Gastroesophageal sphincter (tissue), 2 donors: Measurements from ENCODE around the gene CLIC3.

Experiments used
- EP300 ChIP-seq: sonication (generic); formaldehyde crosslinking; IDR thresholded peaks from one replicate; pipeline ENCODE4 v1.6.1; 2017; ENCODE audit warnings: antibody characterized with exemption, mild to moderate bottlenecking
- POLR2A ChIP-seq, 2 donors: fragments of 450-650 bp; IDR thresholded peaks; one replicate each; pipeline ENCODE4 v1.6.1; 2017; ENCODE audit warnings: antibody characterized with exemption in 2 of 2, mild to moderate bottlenecking in 2 of 2, moderate library complexity in 1 of 2

DNA sequence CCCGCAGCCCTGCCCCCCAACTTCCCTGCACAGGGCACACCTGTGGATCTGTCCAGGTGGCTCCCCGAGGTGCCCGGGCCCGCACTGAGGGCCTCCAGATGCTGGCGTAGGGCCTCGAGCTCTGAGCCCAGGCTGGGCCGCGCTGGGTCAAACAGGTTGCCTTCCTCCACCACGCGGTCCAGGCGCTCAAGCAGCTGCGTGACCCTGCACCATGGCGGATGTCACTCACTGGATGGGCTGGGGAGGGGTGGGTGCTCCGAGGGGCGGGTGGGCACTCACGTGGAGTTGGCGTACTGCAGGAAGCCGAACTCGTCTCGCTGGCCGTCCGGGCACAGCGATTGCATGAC is 26.3 kb upstream of the CLIC3 start:
- TF ChIP-seq POLR2A (IDR thresholded peaks at IDR 0.05) (no peak), EP300 (no peak)
